NK-92 (cell line): Measurements from ENCODE around the gene IL21R.
"Not testable (repeated sequence)": the region's sequence is repeated elsewhere in the genome, so short reads cannot be mapped to it uniquely, and the experiment has no call there.

Experiments
- DNase-seq: peaks from one replicate; lab custom pipeline; 2025; ENCODE audit not compliant: unreplicated experiment; lab: John Stamatoyannopoulos, UW

IL21R gene

DNA sequence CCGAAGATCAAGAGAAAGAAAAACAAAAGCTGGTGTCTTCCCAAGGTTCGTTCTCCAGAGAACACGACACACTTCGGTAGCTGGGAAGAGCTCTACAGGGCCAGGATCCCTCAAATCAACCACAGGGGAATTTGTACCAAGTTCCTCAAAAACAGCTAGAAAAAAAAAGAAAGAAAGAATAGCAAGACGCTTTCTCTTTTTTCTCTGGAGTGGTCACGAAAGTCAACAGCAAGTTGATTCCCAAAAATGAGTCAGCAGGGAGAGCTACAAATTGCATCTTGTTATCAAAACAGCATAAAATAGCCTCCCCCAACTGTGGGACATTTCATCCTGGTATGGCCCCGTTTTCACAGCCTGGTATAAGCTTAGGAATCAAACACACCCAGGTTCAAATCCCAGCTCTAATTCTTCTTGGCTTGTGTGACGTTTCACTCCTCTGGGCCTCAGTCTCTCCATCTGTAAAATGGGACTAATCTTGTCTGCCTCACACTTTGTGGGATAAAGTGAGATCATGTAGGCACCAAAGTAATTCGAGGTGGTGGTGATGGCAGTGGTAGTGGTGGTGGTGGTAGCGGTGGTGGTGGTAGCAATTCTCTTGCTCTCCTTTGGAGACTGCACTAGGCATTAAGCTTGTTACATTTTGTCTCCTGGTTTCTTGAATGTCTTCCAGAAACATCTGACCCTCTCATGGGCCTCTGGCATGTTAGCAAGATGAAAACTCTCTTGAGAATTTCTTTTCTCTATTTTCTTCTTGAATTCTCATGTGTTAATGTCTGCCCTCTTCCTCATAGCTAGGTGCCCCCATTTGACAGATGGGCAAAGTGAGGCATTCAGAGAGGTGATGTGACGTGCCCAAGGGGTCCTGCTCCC, 988 bp upstream of the IL21R start:
- DNase-seq = no peak

DNA sequence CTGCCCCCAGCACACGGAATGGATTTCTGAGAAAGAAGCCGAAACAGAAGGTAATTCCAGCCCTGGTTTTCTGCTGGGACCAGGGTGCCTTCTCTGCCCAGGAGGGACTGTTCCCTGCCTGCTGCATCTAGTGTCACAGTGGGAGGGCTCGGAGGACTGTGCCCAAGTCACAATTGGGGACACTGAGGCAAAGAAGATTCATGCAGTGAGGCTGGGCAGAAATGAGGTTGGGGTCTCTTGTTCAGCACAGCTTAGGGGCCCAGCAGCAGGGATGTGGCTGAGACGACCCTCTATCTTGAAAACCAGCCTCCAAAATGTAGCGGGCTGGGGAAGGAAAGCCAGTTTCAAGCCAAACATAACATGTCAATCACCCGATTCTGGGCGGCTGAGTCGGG, 592 bp downstream of the IL21R start:
- DNase-seq = no peak

DNA sequence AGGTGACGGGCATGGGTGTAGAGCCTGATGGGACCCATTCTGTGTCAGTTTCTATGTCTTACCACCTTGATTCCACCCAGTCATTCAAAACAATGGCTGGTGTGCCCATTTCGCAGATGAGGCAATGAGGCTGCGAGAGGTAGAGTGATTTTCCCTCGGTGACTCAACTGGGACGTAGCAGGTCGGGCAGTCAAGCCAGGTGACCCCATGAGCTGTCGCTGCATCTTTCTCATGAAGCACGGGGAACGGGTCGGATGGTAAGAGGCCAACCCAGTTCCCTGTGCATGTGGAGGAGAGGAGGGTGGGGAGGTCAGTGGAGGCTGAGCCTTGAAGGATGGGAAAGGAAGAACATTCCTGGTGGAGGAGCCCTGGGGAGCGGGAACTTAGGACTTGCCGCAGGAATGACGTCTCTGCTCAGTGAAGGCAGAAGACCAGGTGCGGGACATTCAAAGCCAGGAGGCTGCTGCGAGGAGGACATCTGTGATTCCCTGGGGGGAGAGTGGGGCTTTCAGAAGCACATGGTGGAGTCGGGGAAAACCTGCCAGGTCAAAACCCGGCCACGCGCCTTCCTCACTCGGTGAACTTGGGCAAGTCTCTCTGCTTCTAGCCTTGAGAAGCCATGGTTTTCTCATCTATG, 1.1 kb downstream of the IL21R start:
- DNase-seq = no peak

- no peak for DNase-seq
Observed at GRCh38 chr16:27403601-27403992, 1.6 kb downstream of the IL21R start.

- DNase-seq = no peak
Observed at GRCh38 chr16:27404163-27404823, 2.3 kb downstream of the IL21R start.

GRCh38 chr16:27405546-27406451, 3.8 kb downstream of the IL21R start:
- DNase-seq = no peak

DNA sequence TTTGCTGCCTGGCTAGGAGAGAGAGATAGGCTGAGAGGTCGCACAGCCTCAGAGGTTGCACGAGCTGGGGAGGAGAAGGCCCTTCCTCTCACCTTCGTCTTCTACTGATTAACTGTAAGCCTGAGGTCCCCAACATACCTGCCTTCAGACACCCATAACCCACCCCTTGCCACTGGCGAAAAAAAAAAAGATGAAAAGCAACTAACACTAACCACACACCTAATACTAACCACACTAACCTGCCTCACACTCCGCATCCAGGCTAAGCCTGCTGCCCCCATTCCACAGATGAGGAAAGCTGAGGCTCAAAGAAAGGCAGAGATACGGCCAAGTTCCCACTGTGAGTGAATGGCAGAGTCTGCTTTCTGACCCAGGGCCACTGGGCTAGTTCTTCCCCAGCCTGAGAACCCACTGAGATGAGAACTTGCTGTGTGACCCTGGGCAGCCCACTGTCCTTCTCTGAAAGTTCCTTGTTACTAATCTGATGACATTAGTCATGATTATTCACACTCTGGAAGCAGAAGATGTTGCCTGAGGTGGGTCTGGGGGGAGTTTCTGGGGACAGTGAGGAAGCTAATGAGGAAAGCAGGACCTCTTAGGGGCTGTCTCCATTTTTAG, 4.6 kb downstream of the IL21R start:
- DNase-seq = no peak

- DNase-seq = no peak
Observed at GRCh38 chr16:27407133-27407532, 5.2 kb downstream of the IL21R start.

DNA sequence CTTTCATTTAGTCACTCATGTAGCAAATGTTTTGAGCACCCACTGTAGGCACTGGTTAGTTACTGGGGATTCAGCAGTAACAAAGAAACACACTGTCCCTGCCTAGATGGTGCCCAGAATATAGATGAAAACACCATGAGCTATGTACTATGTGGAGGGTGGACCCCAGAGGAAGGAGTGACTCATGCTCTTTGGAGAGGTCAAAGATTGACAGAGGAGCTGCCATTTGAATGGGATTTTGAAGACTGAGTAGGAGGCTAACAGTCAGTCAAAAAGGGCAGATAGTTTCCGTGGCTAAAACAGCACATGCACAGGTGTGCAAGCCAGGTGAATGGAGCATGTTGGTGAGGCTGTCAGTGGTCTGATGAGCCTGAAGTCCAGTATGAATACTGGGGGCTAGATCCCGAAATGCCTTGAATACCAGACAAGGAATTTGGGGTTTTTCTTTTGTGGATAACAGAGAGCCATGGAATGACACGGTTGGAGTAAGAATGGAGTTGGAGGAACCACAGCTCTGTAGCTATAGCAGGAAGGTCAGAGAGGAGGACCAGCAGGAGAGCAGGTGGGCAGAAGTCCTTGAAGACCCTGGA, 6.1 kb downstream of the IL21R start:
- DNase-seq = no peak

DNA sequence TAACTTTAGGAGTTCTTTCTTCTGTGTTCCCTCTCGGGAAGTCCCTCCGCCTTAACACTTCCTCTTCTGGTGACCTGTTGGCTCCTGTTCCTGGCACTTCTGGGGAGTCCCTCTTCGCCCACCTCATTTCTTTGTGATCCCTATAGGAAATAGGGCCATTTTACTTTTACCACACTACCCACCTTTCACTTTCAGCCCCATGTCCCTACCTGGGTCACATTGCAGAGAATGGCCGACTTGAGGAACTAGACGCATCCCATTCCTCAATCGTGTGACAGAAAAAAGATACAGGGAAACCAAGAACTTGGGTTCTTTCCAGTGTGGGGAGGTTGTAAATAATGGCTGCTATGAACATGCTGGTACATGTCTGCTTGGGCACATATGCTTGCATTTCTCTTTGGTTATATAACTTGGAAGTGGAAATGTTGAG, 6.6 kb downstream of the IL21R start:
- DNase-seq = no peak

DNA sequence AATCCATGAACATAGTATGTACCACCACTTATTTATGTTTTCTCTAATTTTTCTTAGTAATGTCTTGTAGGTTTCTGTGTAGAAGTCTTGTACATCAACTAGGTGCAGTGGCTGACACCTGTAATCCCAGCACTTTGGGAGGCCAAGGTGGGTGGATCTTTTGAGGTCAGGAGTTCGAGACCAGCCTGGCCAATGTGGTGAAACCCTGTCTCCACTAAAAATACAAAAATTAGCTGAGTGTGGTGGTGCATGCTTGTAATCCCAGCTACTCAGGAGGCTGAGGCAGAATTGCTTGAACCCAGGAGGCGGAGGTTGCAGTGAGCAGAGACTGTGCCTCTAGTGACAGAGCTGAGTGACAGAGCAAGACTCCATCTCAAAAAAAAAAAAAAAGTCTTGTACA, 8.0 kb downstream of the IL21R start:
- not testable (repeated sequence) for DNase-seq

DNA sequence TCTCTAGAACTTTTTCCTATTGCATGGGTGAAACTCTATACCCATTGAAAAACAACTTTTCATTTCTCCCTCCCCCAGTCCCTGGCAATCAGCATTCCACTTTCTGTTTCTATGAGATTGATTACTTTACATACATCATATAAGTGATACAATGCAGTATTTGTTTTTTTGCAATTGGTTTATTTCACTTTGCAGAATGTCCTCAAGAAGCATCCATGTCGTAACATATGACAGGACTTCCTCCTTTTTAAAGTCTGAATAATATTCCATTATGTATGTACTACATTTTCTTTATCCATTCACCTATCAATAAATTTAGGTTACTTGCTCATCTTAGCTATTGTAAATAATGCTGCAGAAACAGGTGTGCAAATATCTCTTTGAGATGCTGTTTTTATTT, 8.8 kb downstream of the IL21R start:
- no peak for DNase-seq

GRCh38 chr16:27413956-27414355, 12.0 kb downstream of the IL21R start:
- DNase-seq = no peak

DNA sequence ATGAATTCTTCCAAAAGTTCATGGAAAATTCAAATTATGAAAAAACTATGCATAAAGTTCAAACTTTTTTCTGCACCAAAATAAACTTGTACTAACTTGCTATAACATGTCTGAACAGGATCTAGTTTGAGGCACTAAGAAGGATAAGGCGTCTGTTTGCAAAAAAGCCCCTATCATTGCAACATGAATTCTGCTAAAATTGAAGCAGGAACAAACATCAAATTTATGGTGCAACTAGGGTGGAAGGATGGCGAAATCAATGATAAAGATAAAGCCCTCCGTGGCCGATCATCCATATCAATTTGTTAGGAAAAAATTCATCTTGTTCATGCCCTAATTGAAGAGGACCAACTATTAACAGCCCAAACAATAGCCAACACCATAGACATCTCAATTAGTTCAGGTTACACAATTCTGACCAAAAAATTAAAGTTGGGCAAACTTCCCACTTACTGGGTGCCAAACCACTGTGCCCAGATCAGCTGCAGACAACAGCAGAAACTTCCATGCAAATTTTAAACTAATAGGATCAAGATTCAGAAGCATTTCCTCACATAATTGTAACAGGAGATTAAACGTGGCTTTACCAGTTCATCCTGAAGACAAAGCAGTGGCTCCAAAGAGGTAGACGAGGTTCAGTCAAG, 12.9 kb downstream of the IL21R start:
- DNase-seq = no peak

DNA sequence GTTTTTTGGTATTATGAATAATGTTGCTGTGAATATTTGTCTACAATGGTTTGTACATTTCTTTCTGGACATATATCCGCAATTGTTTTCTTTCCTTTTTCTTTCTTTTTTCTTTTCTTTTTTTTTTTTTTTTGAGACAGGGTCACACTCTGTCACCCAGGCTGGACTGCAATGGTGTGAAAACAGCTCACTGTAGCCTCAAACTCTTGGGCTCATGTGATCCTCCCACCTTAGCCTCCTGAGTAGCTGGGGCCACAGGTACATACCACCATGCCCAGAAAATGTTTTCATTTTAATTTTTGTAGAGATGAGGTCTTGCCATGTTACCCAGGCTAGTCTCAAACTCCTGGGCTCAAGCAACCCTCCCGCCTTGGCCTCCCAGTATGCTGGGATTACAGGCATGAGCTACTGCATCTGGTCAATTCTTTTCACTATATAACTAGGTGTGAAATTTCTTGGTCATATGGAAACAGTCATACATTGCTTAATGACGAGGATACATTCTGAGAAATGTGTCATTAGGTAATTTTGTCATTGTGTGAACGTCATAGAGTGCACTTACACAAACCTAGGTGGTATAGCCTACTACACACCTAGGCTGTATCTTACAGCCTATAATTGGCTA, 15.2 kb downstream of the IL21R start:
- DNase-seq = no peak

- DNase-seq = no peak
Observed at GRCh38 chr16:27421961-27422740, 20.2 kb downstream of the IL21R start.

DNA sequence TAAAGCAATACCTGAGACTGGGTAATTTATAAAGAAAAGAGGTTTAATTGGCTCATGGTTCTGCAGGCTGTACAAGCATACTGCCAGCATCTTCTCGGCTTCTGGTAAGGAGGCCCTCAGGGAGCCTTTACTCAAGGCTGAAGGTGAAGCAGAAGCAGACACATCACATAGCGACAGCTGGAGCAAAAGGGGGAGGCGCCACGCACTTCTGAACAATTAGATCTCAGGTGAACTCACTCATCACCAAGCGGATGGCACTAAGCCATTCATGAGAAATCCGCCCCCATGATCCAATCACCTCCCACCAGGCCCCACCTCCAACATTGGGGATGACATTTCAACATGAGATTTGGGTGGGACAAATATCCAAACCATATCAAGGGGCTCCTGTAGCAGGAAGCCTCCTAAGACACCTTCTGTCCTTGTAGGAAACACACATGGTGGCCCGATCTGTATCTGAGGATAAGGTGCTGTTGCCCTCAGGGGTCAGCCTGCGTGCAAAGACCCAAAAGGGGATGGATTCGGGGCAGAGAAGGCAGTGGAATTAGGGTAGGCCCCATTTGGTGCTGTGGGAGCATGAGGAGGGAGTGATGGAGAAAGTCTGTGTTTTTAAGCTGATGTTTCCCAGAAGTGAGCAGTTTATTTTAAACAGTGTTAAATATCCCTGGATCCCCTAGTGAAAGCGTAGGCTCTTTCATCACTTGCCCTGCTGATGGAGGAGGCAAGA, 23.0 kb downstream of the IL21R start:
- no peak for DNase-seq

DNA sequence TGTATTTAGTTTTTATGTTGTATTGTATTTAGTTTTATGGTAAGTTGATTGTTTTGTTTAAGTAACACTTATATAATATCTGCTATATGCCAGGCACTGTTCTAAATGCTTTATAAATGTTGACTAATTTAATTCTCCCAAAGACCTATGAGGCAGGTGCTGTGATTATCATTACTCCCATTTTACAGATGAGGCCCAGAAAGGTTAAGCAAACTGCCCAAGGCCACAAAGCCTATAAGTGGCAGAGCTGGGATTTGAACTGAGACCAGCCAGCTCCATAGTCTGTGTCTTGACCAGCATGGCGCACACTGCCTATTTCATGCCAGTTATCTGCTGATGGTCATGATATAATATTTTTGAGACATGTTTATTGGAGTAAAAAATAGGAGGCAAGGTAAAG, 24.0 kb downstream of the IL21R start:
- no peak for DNase-seq
